OCI-LY7 (cell line): ENCODE results near the gene PCDHA12. TPM values are rescaled to one million over a fixed set of nuclear protein-coding genes. Genes with fewer than 3 reads are reported as not detected.
"Not testable (repeated sequence)": the region's sequence is repeated elsewhere in the genome, so short reads cannot be mapped to it uniquely, and the experiment has no call there.

ENCODE experiments used
- BruUV-seq: library from RNA; stranded (reverse); fragments of 400-500 nt; replicated peaks from 2 replicates; lab custom pipeline; 2021; lab: Mats Ljungman, UMichigan
- CTCF ChIA-PET: fragments of 300-600 bp; sonication (Branson Sonifier 250); formaldehyde crosslinking; loops from one replicate; lab custom pipeline; 2022; ENCODE audit warnings: antibody characterized with exemption; ENCODE audit not compliant: unreplicated experiment; lab: Charles Lee
- POLR2A ChIA-PET: fragments of 300-600 bp; sonication (Branson Sonifier 250); formaldehyde crosslinking; loops from one replicate; lab custom pipeline; 2022; ENCODE audit warnings: antibody characterized with exemption; lab: Charles Lee
- DNase-seq: peaks from one replicate; pipeline ENCODE4 v3.0.0-alpha.2; 2015; ENCODE audit warnings: low spot score
- H2AFZ ChIP-seq: fragments of 200-600 bp; sonication (generic), shearing (Covaris generic); 2 replicates; pipeline ENCODE4 v1.6.1; 2014; ENCODE audit warnings: mild to moderate bottlenecking, antibody characterized with exemption, low read length, moderate library complexity
- H3K27ac ChIP-seq: fragments of 200-600 bp; sonication (generic); 2 replicates; pipeline ENCODE4 v1.5.1; 2014; ENCODE audit warnings: mixed run types, low read depth, mild to moderate bottlenecking, moderate library complexity, low read length, inconsistent platforms; ENCODE audit not compliant: poor library complexity, severe bottlenecking
- H3K36me3 ChIP-seq: fragments of 200-600 bp; sonication (generic); 2 replicates; pipeline ENCODE4 v1.6.1; 2014; ENCODE audit warnings: mild to moderate bottlenecking, antibody characterized with exemption, low read length, moderate library complexity, mixed read lengths; ENCODE audit not compliant: insufficient read depth
- H3K4me1 ChIP-seq: fragments of 200-600 bp; sonication (generic); 2 replicates; pipeline ENCODE4 v1.5.1; 2014; ENCODE audit warnings: mild to moderate bottlenecking, low read length; ENCODE audit not compliant: insufficient read depth, poor library complexity, severe bottlenecking
- H3K4me2 ChIP-seq: fragments of 200-600 bp; sonication (generic); 2 replicates; pipeline ENCODE4 v1.6.1; 2014; ENCODE audit warnings: mild to moderate bottlenecking, low read length
- H3K4me3 ChIP-seq: fragments of 200-600 bp; sonication (generic); 2 replicates; pipeline ENCODE4 v1.5.1; 2014; ENCODE audit warnings: mild to moderate bottlenecking, low read depth, low read length; ENCODE audit not compliant: poor library complexity, severe bottlenecking
- H3K79me2 ChIP-seq: fragments of 200-600 bp; sonication (generic); 2 replicates; pipeline ENCODE4 v1.6.1; 2016; ENCODE audit warnings: low read depth, mild to moderate bottlenecking, low read length, moderate library complexity, mixed read lengths; ENCODE audit not compliant: insufficient read depth
- H3K9me2 ChIP-seq: fragments of 200-600 bp; sonication (generic); 2 replicates; pipeline ENCODE4 v1.6.1; 2016; ENCODE audit warnings: mild to moderate bottlenecking, low read length, mixed read lengths; ENCODE audit not compliant: insufficient read depth
- H3K9me3 ChIP-seq: fragments of 200-600 bp; sonication (generic); 2 replicates; pipeline ENCODE4 v1.6.1; 2014; ENCODE audit warnings: mild to moderate bottlenecking, mixed run types, low read length, mixed read lengths
- H4K20me1 ChIP-seq: fragments of 200-600 bp; sonication (generic); 2 replicates; pipeline ENCODE4 v1.6.1; 2014; ENCODE audit warnings: mild to moderate bottlenecking, antibody characterized with exemption, low read length, moderate library complexity, mixed read lengths; ENCODE audit not compliant: insufficient read depth
- EZH2phosphoT487 ChIP-seq: fragments of 200-600 bp; sonication (generic); IDR thresholded peaks from 2 replicates; pipeline ENCODE4 v1.6.1; 2018; ENCODE audit warnings: low read depth, borderline replicate concordance, mild to moderate bottlenecking, mixed run types, antibody characterized with exemption, low read length, moderate library complexity, mixed read lengths
- intact Hi-C: fragments of 100-400 bp; cut with micrococcal nuclease; formaldehyde crosslinking; loops from one replicate; pipeline ENCODE4 v1.10.0; 2022; ENCODE audit not compliant: unreplicated experiment
- total RNA-seq, 2 experiments: library from RNA; depleted of rRNA in 1 of 2; stranded (reverse); fragments of >200 nt in 1 of 2; shearing (Covaris generic) in 1 of 2; gene quantifications; 2 replicates each; pipeline ENCODE4 v1.2.3, GENCODE V29; 2014 to 2022
- TF ChIP-seq, protein P1 (sequence below): fragments of 200-600 bp; sonication (generic); conservative IDR thresholded peaks from 2 replicates; pipeline ENCODE4 v1.5.1; 2014; ENCODE audit warnings: mild to moderate bottlenecking, antibody characterized with exemption, low read length, moderate library complexity, mixed read lengths

PCDHA12 gene
- total RNA-seq, 2 experiments from 2014 or later, result not detected

DNA sequence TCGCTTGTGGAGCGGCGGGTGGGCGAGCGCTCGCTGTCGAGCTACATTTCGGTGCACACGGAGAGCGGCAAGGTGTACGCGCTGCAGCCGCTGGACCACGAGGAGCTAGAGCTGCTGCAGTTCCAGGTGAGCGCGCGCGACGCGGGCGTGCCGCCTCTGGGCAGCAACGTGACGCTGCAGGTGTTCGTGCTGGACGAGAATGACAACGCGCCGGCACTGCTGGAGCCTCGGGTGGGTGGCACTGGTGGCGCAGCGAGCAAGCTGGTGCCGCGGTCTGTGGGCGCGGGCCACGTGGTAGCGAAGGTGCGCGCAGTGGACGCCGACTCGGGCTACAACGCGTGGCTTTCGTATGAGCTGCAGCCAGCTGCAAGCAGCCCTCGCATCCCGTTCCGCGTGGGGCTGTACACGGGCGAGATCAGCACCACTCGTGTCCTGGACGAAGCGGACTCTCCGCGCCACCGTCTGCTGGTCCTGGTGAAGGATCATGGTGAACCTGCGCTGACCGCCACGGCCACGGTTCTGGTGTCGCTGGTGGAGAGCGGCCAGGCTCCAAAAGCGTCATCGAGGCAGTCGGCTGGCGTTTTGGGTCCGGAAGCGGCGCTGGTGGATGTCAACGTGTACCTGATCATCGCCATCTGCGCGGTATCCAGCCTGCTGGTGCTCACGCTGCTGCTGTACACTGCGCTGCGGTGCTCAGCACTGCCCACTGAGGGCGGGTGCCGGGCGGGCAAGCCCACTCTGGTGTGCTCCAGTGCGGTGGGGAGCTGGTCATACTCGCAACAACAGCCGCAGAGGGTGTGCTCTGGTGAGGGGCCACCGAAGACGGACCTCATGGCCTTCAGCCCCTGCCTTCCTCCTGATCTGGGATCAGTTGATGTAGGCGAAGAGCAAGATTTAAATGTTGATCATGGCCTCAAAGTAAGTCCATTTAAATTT is 32.0 kb upstream of the PCDHA12 start:
- Histone ChIP-seq H4K20me1 (no peaks in the 10 kb centered on the region), H3K4me1 (no peaks in the 10 kb centered on the region), H3K9me3 (no peaks in the 10 kb centered on the region), H3K79me2 (no peaks in the 10 kb centered on the region), H3K4me3 (no peak overlapping the region), H3K27ac (no peak overlapping the region), H3K9me2 (no peaks in the 10 kb centered on the region), H3K36me3 (no peaks in the 10 kb centered on the region), H2AFZ (no peak overlapping the region), H3K4me2 (no peak overlapping the region)
- BruUV-seq, result no TSS peak
- DNase-seq, result no peak
- TF ChIP-seq EZH2phosphoT487, result no peak
- TF ChIP-seq, protein P1, sequence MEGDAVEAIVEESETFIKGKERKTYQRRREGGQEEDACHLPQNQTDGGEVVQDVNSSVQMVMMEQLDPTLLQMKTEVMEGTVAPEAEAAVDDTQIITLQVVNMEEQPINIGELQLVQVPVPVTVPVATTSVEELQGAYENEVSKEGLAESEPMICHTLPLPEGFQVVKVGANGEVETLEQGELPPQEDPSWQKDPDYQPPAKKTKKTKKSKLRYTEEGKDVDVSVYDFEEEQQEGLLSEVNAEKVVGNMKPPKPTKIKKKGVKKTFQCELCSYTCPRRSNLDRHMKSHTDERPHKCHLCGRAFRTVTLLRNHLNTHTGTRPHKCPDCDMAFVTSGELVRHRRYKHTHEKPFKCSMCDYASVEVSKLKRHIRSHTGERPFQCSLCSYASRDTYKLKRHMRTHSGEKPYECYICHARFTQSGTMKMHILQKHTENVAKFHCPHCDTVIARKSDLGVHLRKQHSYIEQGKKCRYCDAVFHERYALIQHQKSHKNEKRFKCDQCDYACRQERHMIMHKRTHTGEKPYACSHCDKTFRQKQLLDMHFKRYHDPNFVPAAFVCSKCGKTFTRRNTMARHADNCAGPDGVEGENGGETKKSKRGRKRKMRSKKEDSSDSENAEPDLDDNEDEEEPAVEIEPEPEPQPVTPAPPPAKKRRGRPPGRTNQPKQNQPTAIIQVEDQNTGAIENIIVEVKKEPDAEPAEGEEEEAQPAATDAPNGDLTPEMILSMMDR, result no peak
- intact Hi-C loops, result no loop called here
- POLR2A ChIA-PET, result no interaction called here
- CTCF ChIA-PET, result no interaction called here

DNA sequence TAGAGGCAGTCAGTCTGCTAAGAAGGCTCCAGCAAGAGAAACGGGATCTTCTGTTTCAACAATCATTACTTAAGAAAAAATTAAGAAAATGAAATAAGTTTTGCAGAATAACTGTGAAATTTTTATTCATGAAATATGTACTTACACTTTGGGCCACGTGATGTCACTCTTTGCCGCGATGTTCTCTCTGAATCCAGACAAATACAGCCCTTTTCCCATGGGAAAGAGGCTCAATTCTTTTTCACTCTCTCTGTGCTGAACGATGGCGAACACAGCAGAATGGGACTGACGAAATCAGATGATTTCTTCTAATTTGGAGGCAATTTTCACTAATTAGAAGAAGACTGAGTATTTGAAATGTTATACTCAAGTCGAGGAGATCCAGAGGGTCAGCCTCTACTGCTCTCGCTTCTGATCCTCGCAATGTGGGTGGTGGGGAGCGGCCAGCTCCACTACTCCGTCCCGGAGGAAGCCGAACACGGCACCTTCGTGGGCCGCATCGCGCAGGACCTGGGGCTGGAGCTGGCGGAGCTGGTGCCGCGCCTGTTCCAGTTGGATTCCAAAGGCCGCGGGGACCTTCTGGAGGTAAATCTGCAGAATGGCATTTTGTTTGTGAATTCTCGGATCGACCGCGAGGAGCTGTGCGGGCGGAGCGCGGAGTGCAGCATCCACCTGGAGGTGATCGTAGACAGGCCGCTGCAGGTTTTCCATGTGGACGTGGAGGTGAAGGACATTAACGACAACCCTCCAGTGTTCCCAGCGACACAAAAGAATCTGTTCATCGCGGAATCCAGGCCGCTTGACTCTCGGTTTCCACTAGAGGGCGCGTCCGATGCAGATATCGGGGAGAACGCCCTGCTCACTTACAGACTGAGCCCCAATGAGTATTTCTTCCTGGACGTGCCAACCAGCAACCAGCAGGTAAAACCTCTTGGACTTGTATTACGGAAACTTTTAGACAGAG is 26.7 kb upstream of the PCDHA12 start, which contains the start of gene PCDHA9:
PCDHA9 (plus strand) TSS at position 244 of the 964 bp plus-strand sequence; CDS start at position 358, 114 bp downstream.
- H3K4me3 ChIP-seq, H3K36me3 ChIP-seq, POLR2A ChIA-PET, H2AFZ ChIP-seq, H3K4me2 ChIP-seq, H3K9me3 ChIP-seq, H3K27ac ChIP-seq, DNase-seq, BruUV-seq, H3K9me2 ChIP-seq, H3K79me2 ChIP-seq, intact Hi-C loops, CTCF ChIA-PET, H3K4me1 ChIP-seq, H4K20me1 ChIP-seq: not testable (repeated sequence)
- TF ChIP-seq, protein P1, result peak; percentile 45; the same call in 1 of the 2 replicates

DNA sequence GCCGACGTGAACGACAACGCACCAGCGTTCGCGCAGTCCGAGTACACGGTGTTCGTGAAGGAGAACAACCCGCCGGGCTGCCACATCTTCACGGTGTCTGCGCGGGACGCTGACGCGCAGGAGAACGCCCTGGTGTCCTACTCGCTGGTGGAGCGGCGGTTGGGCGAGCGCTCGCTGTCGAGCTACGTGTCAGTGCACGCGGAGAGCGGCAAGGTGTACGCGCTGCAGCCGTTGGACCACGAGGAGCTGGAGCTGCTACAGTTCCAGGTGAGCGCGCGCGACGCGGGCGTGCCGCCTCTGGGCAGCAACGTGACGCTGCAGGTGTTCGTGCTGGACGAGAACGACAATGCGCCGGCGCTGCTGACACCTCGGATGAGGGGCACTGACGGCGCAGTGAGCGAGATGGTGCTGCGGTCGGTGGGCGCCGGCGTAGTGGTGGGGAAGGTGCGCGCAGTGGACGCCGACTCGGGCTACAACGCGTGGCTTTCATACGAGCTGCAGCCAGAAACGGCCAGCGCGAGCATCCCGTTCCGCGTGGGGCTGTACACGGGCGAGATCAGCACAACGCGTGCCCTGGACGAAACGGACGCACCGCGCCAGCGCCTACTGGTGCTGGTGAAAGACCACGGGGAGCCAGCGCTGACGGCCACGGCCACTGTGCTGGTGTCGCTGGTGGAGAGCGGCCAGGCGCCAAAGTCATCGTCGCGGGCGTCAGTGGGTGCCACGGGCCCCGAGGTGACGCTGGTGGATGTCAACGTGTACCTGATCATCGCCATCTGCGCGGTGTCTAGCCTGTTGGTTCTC is 25.1 kb upstream of the PCDHA12 start:
- H3K4me1 ChIP-seq, H3K79me2 ChIP-seq, H3K36me3 ChIP-seq, H3K9me2 ChIP-seq, H2AFZ ChIP-seq, BruUV-seq, H4K20me1 ChIP-seq, H3K4me2 ChIP-seq, CTCF ChIA-PET, DNase-seq, POLR2A ChIA-PET, H3K9me3 ChIP-seq, H3K4me3 ChIP-seq, intact Hi-C loops, H3K27ac ChIP-seq: not testable (repeated sequence)
